ENCODE results near the gene PRDM4. TPM values are rescaled to one million over a fixed set of nuclear protein-coding genes. Genes with fewer than 3 reads are reported as not detected.
A peak's percentile ranks its signal among the peaks of the same experiment; 100 is the strongest.

PRDM4 gene, protein sequence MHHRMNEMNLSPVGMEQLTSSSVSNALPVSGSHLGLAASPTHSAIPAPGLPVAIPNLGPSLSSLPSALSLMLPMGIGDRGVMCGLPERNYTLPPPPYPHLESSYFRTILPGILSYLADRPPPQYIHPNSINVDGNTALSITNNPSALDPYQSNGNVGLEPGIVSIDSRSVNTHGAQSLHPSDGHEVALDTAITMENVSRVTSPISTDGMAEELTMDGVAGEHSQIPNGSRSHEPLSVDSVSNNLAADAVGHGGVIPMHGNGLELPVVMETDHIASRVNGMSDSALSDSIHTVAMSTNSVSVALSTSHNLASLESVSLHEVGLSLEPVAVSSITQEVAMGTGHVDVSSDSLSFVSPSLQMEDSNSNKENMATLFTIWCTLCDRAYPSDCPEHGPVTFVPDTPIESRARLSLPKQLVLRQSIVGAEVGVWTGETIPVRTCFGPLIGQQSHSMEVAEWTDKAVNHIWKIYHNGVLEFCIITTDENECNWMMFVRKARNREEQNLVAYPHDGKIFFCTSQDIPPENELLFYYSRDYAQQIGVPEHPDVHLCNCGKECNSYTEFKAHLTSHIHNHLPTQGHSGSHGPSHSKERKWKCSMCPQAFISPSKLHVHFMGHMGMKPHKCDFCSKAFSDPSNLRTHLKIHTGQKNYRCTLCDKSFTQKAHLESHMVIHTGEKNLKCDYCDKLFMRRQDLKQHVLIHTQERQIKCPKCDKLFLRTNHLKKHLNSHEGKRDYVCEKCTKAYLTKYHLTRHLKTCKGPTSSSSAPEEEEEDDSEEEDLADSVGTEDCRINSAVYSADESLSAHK
- 20.1 and 24.8 TPM in 2 replicates for polyA plus RNA-seq (2014; cell fraction: cytosol; rRNA removed)
- polyA plus RNA-seq (2014; cell fraction: nucleus; rRNA removed) = 20.8 and 22.5 TPM in 2 replicates

DNA sequence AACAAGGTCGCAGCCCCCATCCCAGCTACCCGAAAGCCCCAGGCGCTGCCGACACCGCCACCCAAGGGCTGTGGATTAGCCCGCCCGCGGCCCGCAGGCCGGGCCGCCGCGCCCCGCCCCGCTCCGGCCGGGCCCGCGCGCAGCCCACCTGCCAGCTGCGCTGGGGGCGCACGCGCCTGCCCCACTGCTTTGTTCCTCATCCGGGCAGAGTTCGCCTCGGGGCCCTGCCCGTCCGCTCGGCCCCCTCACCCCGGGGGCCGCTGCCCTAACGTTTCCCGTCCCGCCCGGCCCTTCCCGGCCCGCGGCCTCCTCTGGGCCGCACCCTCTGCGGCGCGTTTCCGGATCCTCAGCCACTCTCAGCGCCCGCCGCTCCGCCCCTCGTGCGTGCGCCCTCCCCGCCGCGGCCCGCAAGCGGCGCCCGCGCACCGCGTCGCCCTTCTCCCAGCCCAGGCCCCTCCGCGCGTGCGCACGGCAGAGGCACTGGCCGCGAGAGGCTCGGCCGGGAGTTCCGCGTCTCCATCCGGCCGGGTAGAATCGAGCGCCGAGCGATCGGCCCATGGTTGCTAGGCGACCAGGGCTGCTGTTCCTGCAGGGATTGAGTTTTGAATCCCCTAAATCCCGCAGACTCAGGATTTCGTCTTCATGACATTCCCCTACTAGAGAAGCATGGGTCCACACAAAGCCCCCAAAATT is at the start of gene PRDM4:
Gene PRDM4, minus strand, starts transcription at position 329 of the 693 bp plus-strand sequence. CDS start 622 bp downstream, outside the sequence.
- peak; percentile 91 for DNase-seq (ENCODE audit: low spot score)

DNA sequence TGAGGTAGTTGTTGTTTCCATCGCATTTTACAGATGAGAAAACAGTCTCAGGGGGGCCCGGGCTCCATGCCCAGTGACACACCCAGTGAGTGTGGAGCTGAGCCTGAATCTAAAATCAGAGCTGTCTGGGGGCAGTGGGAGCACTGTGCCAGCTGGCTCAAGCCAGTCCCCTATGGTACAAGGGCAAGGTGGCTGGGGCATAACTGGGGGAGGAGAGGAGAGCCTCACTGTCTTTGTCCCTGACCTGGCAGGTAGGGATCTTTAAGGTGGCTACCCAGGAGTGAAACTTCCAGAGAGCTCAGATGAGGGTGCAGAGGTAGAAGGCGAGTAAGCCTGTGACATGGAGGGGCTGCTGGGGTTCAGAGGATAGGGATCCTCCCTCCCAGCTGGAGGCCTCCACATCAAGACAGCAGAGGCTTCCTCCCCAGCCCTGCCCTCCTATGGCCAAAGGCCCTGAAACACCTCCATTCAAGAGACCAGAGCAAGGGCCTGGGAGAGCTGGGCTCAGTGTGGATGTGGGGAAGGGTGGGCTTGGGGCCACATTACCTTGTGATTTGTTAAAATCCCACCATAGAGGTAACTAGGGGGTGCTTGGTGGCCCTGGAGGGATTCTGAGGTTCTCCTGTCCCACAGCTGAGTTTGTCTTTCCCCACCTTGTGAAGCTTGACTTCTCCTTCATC is 46.7 kb upstream of the PRDM4 start:
- DNase-seq (ENCODE audit: low spot score) = no peak

DNA sequence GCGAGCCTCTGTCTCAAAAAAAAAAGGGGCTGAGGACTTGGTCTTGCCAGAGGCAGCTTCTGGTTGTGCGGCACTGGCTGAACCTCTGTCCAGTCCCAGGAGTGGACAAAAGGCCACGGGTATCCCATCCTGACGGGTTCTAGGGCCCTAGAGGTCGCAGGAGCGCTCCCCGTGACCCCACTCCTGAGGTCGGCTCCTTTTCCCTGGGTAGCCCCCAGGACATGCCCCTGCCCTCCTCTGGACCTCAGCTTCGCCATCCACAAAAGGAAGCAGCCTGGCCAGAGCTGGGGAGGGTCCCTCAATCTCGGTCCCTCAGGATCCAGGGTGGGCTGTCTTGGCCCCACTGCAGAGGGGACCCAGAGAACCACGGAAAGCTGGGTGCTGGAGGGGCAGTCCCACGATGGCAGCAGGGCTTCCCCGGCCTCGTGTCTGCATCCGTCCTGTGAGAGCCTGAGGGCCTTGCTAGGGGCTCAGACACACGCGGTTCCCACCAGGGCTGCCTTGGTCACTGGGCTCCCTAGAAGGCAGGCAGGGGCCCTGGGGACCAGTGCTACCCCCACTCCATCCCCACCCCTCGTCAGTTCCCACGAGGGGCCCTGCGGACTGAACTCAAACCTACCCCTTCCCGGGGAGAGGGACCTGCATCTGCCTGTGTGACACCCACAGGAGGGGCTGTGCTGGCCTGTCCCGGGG is 44.7 kb upstream of the PRDM4 start:
- DNase-seq (ENCODE audit: low spot score) = no peak

DNA sequence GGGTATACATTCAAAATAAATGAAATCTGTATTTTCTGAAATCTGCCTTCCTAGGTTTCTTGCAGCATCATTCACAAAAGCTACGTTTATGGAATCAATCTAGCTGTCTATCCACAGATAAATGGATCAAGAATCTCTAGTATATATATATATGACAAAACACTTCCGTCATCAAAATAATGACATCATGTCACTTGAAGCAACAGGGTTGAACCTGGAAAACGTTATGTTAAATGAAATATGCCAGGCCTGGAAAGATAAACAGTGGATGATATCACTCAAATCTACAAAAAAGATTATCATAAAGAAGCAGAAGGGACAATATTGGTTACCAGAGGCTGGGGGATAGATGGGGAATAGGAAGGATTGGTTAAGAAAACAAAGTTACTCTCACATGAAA is 42.2 kb upstream of the PRDM4 start:
- no peak for DNase-seq (ENCODE audit: low spot score)

DNA sequence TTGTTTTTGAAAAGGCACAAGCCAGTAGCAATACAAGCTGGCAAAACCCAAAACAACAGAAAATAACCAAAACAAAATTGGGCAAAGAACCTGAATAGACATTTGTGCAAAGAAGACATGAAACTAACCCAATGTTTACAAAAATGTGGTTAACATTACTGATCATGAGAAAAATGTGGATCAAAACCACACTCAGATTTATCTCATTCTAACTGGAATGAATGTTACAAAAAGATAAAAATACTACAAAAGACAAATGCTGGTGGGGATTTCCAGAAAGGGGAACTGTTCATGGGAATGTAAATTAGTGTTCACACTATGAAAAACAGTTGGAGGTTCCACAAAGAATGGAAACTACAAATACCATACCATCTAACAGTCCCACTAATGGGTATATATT is 40.2 kb upstream of the PRDM4 start:
- DNase-seq (ENCODE audit: low spot score) = no peak

DNA sequence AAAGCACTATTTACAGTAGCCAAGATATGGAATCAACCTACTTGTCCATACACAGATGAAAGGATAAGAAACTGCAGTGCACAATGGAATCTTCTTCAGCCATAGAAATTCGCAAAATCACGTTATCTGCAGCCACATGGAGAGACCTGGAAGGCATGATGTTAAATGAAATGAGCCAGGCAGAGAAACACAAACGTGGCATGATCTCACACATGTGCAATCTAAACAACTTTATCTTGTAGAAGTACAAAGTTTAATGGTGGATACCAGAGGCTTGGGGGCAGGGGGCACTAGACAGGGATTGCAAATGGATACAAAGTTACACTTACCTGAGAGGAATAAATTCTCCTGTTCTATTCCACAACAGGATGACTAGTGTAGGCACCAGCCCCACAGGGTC is 37.6 kb upstream of the PRDM4 start:
- DNase-seq (ENCODE audit: low spot score) = no peak

DNA sequence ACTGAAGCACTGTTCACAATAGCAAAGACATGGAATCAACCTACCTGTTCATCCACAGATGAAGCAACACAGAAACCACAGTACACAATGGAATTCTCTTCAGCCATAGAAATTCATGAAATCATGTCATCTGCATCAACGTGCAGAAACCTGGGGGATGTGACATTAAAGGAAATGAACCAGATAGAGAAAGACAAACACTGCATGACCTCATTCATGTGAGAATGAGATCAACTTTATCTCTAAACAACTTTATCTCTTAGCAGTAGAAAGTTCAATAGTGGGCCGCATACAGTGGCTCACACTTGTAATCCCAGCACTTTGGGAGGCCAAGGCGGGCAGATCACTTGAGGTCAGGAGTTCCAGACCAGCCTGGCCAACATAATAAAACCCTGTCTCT is 33.5 kb upstream of the PRDM4 start:
- DNase-seq (ENCODE audit: low spot score) = no peak

DNA sequence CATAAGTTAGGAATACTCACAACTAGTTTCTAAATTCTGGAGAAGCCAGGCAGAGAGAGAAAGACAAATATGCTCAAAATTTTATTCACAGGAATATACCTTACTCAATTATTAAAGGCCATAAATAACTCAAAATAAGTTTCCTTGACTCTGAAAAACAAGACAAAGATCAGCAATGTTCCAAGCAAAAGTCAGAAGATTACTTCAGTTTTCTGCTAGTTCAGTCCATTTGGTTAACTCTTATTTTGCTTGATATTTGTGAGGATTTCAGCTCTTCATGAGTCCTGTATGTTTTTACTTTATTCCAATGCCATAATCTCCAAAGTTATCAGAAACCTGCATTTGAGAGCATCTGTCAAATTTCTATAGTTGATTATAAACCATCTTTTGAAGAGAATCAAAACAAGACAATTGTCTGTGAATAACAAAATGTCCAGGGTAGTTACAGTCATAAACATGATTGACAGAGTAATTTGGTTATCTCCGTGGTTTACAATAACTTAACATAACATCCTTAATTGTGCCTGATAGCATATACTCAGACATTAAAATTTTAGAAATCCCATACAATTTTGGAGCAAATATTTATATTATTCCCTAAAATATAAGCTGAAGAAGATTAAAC is 30.6 kb upstream of the PRDM4 start:
- DNase-seq (ENCODE audit: low spot score) = no peak

DNA sequence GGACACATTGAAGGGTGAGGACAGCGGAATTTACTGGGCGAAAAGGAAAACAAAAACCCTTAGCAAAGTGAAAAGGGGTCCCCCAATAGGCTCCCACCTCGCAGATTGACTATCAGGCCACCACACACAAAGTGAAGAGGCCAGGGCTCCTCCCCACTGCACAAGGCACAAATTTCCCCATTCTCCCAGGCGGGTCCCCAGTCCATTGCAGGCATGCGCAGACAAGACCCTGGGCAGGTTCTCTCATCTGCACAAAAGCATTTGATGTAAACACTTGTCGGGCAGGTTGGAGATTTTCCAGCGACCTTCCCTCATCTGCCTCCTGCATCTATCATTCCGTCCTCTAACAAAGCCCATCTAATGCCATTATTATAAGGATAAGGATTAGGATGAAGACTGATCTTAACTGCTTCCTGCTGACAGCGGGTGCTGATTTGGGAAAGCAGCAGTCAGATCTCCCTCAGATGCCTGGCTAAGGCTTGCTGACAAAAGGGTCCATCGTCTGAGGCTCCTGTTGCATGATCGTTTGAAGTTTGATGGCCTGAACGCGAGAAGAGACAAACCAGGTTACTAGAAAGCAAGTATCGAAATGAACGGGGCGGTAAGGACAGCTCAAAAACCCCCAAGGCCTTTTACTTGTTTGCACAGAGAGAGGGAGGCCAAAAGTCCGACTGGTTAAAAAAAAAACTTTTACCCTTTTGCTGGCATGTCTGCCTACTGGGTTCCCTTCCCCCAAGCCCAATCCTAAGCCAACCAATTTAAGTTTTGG is 27.9 kb upstream of the PRDM4 start:
- DNase-seq (ENCODE audit: low spot score) = no peak

DNA sequence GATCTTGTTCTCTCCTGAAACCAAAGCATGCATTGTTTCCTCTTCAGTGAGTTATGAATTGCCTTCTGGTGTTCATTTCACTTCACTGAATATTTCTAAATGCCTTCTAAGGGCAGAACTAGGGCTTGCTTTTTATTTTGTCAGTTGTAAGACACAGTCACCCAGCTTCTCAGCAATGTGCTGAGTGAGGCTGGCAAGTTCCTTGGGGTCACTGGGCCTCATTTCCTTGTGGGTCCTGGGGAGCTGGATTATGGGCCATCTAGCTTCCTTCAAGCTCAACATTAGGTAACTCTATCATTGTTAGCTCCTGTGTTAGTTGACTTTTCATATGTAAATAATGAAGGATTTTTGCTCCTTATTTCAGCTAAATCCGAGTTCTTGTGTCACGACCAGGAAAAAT is 27.3 kb upstream of the PRDM4 start:
- no peak for DNase-seq (ENCODE audit: low spot score)

DNA sequence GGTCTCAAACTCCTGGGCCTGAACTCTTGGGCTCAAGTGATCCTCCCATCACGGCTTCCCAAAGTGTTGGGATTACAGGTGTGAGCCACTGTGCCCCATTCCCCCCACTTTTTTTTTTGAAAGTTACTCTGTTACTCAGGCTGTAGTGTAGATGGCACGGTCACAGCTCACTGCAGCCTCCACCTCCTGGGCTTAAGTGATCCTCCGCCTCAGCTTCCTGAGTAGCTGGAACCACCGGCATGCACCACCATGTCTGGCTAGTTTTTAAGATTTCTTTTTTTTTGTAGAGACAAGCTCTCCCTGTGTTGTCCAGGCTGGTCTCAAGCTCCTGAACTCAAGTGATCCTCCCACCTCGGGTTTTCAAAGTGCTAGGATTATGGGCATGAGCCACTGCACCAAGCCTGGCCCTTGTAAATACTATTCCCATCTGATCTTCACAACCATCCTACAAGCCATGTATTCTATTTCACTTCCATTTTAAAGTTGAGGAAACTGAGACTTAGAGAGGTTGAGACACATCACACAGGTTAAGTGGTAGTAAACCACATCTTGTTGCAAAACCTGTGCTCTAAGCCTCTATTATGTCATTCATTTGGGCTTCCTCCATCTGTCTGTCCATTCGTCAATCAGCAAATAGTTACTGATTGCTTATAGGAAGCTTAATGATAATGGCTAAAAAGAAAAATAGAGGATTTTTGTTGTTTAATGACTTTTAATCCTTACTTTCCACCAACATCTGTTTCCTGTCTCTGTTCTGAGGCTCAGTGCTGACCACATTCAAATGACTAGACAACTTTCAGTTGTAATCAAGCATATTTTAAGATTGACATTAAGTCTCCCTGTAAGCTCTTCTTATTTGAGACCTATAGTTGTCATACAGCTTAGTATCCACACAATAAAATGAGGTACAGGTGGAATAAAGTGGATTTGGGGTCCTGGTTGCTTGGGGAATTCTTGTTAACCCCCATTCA is 22.8 kb upstream of the PRDM4 start:
- no peak for DNase-seq (ENCODE audit: low spot score)

DNA sequence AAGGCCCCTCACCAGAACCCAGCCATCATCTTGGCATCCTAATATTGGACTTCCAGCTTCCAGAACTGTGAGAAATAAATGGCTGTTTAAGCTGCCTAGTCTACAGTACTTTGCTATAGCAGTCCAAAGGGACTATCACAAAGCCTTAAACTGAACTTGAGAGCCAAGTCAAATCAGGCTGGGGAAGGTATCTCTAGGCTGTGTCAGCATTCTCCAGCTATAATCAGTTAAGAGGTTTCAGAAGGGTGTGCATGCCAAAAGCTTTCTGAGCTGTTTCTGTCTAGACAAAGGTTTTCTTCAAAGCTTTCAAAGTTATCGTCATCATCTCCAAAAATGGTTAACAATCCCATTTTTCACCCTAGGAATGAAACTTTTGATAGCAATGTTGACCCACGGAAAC is 21.1 kb upstream of the PRDM4 start:
- DNase-seq (ENCODE audit: low spot score) = no peak

DNA sequence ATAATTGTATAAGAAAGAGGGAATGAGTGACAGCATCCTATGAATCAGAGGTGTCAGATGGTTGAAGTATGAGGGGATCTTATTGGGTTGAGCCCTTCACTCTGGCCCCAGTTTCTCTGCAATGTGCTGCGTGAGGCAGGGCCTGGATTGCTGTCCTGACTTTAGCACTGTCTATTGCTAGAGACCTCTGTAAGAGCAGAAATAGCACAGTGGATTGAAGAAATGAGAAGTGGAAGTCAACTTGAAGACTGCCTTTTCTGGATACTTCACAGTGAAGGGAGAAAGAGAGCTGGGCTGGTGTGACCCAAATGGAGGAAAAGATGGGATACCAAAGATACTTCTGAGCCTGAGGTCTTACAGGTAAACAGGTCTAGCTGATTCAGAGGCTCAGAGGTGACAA is 19.4 kb upstream of the PRDM4 start:
- no peak for DNase-seq (ENCODE audit: low spot score)

DNA sequence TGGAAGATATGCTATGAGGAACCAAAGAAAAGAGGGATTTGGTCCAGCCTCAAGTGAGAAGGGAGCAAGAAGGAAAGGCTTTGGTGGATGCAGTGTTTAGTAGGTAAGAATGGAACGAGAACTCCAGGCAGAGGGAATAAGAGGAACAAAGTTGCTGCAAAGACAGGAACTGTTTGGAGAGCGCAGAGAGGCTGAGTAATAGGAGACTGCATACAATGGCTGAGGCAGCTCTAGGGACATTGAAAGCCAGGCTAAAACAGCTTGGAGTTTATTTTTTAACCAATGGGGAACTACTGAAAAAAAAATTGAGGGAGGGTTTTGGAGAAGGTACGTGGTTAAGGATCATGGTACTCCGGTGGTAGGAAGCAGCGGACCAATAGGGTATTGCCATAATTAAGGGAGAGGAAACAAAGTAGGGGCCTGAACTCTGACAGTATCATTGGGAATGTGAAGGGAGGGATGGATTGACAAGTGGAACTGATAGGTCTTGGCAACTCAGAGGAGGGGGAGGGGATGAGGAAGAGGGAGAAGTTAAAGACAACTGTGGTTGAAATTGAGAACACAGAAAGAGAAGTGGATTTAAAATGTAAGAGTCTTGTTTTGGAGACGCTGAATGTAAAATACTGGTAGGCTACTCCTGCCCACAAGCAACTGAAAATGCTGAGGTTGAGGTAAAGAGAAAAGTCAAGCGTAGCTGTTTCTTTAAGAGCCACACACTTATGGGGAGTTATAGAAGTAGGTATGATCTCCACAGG is 18.3 kb upstream of the PRDM4 start:
- no peak for DNase-seq (ENCODE audit: low spot score)

DNA sequence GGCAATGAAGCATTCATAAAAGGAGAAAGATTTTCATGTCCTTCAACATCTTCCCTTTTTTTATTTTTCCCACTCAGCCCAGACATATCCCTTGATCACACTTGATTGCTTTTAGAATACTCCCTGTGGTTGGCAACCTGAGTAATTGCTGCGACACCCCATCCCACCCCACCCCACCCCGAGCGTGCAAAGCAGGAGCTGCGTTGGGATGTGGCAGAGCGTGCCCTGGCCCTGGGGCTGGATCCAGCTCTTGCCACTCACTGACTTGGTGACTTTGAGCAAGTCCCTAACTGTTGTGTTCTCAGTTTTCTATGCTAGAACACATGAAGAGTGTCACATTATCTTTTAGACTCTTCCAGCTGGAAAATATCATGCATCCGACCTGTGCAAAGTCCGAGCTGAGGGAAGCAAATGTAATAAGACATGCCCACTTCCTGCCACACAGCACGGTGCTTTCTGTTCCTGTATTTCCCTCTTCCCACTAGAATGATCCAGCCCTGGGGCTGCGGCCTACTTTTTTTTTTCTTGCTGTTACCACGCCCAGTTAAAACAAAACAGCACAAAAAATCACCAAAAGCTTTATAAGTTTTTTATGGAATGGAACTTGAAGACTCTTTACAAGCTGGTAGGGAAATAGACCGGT is 17.6 kb upstream of the PRDM4 start:
- no peak for DNase-seq (ENCODE audit: low spot score)

DNA sequence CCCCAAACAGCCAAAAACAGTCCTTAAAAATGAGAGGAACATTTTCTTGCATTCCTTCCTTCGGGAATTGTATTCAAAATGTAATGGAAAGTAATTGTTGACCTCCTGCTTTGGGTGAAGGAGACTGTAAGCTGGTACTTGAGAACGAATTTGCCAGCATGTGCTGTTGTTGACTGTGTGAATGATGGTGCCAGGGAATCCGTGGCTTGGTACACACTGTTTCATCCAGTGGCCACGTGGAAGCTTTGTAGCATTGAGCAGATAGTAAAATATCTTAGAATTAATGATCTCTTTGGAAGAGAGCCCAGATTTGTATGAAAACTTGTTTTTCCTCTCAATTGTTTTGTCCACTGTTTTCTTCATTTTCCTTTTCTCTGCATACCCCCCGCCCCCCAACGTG is 15.2 kb upstream of the PRDM4 start:
- DNase-seq (ENCODE audit: low spot score) = no peak

DNA sequence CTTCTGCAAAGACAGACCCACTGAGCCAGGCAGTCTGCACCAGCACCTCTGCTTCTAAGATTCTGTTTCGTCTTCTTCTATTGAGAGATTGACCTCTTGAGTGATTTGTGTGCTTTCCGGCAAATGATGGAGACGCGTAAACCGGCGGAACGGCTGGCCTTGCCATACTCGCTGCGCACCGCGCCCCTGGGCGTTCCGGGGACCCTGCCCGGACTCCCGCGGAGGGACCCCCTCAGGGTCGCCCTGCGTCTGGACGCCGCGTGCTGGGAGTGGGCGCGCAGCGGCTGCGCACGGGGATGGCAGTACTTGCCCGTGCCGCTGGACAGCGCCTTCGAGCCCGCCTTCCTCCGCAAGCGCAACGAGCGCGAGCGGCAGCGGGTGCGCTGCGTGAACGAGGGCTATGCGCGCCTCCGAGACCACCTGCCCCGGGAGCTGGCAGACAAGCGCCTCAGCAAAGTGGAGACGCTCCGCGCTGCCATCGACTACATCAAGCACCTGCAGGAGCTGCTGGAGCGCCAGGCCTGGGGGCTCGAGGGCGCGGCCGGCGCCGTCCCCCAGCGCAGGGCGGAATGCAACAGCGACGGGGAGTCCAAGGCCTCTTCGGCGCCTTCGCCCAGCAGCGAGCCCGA is 14.3 kb upstream of the PRDM4 start:
- DNase-seq (ENCODE audit: low spot score) = peak; percentile 49
